GM19467 (cell line): ENCODE data around the gene PPM1B.
A peak's percentile ranks its signal among the peaks of the same experiment; 100 is the strongest.
"Not testable (repeated sequence)": the region's sequence is repeated elsewhere in the genome, so short reads cannot be mapped to it uniquely, and the experiment has no call there.

ENCODE experiments used
- ATAC-seq: cut with Tn5 transposase; IDR thresholded peaks from one replicate; pipeline ENCODE4 v1.9.1; 2021; ENCODE audit warnings: mild to moderate bottlenecking, moderate library complexity; ENCODE audit not compliant: unreplicated experiment

The PPM1B gene

GRCh38 chr2:44195714-44196113 lies 27.0 kb downstream of the PPM1B start:
- ATAC-seq, result no peak

DNA sequence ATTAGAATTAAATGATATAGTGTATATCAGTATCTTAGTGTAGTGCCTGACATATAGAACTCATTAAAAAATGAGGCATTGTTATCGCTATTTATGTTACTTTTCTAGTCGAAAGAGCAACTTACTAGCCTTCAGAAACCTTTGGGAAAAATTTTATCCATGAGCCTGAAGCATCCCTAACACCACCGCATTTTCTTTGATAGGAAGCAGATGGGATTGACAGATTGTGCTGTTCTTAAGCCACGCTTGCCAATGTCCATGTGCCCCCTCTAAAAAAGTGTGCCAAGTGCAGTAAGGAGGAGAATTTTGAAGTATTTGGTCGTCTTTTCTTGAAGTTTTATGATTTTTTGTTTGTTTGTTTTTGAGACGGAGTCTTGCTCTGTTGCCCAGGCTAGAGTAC lies 29.1 kb downstream of the PPM1B start:
- no peak for ATAC-seq

DNA sequence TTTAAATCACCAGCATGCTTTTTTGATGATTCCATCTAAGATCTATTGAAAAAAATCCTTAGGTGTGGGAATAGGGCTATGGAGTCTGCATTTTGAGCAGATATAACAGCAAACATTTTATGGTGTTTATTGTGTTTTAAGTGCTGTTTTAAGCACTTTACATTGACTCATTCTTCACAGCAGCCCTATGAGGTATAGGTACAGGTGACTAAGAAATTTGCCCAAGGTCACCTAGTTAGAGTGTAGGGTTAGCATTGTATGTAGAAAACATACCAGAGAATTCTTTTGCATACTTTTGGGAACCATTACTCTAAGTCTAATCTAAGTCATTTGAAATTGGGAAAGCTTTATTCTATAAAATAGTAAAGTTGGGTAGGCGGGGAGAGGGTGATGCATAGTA lies 31.3 kb downstream of the PPM1B start:
- no peak for ATAC-seq

DNA sequence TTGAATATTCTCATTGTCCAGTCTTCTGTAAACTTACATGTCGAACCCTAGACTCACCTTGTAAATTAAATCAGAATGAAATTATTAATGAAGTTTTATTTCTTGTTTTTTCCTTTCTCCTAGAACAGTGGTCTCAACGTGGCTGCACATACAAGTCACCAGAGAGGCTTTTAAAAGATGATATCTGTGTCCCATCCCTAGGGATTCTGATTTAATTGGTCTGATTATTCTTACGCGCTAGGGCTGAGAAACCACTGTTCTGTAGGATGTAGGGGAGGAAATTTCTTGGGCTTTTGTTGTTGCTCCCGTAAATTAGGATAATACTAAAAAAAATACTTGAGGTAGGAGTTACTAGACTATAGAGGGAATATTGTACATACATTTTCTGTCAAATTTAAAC lies 32.1 kb downstream of the PPM1B start:
- ATAC-seq, result no peak

DNA sequence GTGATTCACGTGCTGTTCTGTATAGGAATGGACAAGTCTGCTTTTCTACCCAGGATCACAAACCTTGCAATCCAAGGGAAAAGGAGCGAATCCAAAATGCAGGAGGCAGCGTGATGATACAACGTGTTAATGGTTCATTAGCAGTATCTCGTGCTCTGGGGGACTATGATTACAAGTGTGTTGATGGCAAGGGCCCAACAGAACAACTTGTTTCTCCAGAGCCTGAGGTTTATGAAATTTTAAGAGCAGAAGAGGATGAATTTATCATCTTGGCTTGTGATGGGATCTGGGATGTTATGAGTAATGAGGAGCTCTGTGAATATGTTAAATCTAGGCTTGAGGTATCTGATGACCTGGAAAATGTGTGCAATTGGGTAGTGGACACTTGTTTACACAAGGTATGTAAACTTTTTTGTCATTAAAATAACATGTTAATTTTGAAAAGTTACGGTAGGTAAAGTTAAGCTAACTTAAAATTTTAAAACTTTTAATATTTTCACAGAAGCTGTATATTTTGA lies 33.0 kb downstream of the PPM1B start:
- ATAC-seq, result no peak

- no peak for ATAC-seq
Observed at GRCh38 chr2:44203542-44203941, 34.9 kb downstream of the PPM1B start.

DNA sequence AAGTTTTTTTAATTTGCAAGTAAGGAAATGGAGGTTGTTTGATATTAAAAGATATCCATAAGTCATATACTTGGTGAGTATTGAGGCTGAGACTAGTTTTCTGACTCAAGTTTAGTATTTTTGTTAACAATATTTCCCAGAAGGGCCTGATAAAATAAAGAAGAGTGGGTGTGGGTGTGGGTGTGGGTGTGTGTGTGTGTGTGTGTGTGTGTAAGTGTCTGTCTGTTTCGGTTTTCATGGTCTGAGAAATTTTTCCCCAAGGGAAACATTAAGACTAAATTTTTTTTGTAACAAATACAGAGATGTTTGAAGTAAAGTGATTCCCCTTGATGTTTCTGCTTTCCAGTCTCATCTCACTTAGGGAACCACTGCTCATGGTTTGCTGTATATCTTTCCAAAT lies 36.5 kb downstream of the PPM1B start:
- ATAC-seq, result no peak

- no peak for ATAC-seq
Observed at GRCh38 chr2:44207102-44207501, 38.4 kb downstream of the PPM1B start.

DNA sequence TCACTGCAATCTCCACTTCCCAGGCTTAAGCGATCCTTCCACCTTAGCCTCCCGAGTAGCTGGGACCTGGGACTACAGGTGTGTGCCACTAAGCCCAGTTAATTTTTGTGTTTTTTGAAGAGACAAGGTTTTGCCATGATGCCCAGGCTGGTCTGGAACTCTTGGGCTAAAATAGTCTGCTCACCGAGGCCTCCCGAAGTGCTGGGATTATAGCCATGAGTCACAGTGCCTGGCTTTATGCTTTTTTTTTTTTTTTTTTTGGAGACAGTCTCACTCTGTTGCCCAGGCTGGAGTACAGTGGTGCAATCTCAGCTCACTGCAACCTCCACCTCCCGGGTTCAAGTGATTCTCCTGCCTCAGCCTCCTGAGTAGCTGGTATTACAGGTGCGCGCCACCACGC lies 39.0 kb downstream of the PPM1B start:
- ATAC-seq, result not testable (repeated sequence)

GRCh38 chr2:44210362-44210761 lies 41.7 kb downstream of the PPM1B start:
- ATAC-seq, result no peak

DNA sequence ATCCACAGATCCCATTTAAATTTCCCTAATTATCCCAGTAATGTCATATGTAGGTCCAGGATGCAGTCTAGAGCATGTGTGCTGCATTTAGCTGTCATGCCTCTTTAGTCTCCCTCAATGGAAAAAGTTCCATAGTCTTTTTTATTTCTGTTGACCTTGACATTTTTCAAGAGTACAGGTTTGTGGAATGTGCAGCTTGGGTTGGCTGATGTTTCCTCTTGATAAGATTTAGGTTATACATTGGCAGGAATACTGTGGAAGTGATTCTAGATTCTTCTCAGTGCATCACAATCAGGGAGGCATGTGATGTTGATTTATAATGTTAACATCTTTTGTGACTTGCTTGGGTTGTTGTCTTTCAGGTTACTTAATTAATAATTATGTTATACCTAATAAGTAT lies 42.5 kb downstream of the PPM1B start:
- no peak for ATAC-seq

GRCh38 chr2:44212302-44212701 lies 43.6 kb downstream of the PPM1B start:
- ATAC-seq, result no peak

DNA sequence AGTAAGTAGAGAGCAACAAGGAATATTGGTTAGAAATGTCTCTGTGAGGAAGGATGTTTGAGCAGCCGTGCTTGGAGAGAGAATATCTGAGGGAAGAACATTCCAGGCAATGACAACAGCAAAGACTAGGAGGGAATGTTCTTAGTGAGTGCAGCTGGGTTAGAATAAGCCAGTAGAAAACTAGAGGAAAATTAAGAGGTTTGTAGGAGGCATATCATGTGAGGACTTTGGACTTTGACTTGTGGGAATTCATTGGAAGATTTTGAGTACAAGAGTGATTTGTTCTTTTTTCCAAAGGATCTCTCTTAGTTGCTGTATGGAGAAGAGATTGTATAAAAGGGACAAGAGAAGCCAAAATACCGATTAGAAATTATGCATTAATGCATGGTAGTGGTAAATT lies 47.2 kb downstream of the PPM1B start:
- ATAC-seq, result no peak

DNA sequence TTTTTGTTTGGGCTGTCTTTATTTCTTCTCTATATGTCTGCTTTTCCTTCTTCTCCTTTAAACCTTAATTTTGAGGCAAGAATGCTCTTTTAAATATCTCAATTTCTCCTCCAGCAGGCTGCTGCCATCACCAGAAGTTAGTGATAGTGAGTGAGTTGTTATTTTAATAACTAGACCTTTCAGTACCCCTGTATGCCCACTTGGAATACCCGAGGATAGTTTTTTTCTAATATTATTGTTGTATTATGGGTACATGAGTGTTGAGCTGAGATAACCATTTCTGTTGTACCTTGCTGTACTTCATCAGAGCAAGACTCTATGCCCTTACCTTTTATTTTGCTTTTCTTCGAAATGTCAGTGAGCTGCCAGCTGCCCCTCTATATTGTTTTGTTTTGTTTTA lies 50.1 kb downstream of the PPM1B start:
- ATAC-seq, result no peak

DNA sequence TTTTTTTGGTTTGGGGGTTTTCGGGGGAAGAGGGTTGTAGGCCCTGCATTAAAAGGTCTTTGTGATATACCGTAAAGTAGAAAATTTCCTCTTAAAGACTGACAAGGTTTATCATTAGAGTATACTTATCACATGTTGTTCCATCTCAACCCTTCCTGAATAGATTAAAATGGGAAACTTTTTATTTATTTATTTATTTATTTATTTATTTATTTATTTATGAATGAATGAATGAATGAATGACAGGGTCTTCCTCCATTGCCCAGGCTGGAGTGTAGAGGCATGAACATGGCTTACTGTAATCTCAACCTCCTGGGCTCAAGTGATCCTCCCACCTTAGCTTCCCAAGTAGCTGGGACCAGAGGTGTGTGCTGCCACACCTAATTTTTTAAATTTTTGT lies 58.1 kb downstream of the PPM1B start:
- ATAC-seq, result no peak

- no peak for ATAC-seq
Observed at GRCh38 chr2:44230378-44230777, 61.7 kb downstream of the PPM1B start.

- ATAC-seq, result no peak
Observed at GRCh38 chr2:44233450-44234128, 64.9 kb downstream of the PPM1B start.

GRCh38 chr2:44237221-44237620 lies 68.5 kb downstream of the PPM1B start:
- peak; percentile 62 for ATAC-seq

DNA sequence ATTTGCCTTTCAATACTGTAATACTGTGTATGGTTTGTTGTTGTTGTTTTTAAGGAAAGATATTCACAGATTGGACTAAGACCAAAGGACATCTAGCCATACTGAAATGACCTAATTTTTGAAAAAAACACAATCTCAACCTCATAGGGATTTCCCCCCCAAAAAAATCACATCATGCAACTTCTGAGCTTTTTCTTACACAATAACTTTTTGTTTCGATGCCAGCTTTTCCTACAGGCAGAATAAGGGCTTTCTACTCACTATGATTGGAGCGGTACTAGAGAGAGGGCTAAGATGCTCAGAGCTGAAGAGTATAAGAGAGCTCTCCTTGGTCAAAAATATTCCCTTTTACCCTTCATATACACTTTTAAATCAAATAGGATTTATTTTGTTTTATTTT lies 74.2 kb downstream of the PPM1B start:
- ATAC-seq, result no peak

DNA sequence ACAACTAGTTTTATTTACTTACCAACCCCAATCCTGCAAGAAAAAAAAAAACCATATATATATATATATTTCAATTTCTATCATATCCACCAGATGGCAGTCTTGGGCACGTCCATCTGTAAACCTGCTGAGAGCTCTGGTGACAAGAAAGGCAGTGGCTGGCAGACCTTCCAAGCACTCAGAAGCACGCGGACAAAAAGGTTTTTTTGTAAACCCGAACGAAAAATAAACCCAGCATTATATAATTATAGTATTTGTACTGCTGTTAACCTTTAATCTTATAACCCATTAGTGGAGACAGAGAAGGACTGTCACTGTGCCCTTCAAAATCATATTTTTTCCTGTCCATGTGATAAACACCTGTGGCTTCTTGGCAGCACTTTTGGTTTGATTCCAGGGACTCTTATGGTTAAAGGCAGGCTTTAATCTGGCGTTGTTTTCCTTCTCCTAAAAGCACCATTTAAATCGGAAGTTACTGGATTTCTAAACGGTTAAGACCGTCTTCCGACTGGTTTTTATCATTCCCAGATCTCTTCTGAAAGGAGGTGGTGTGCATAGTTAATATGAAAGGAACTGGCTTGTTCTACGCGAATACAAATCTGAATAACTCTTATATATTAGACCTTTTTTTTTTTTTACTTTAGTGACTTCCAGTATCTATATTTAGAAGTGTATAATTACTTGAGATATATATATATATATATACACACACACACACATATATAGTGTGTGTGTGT lies 75.6 kb downstream of the PPM1B start:
- ATAC-seq, result no peak

DNA sequence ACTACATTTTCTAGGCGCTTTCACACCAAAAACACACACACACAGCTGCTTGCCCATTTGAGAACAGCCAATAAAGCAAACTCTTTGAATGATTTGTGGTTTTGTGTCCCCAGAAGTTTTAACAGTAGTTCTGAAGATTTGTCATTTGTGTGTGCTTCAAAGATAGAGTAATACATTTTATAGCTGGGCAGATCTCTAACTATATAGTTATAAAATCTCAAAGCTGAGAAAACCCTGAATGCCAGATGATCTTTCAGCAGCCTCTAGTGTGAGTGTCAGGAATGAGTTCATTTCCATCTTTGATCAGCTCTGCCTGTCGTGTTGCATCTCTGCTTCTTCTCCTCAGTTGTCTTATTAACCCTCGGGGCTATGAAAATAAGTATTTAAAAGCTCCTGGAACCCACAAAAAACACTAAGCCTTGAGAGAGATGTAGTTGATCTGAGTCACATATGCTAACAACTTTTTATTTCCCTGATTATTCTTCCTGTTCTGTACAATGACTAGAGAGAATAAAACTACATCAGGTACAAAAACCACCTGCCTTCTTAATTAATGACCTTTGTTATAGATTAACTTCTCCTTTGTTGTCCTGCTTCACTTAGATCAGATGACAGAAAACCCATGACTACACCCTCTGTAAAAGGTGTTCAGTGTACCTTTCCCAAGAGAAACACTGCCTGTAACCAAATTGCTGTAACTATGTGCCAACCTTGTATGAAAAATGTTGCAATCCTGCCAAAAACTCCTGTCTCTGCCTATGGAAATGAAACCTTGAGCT lies 76.6 kb downstream of the PPM1B start:
- no peak for ATAC-seq

GRCh38 chr2:44246436-44246835 lies 77.8 kb downstream of the PPM1B start:
- no peak for ATAC-seq
